ENCODE data around the gene CDCA4.
A peak's percentile ranks its signal among the peaks of the same experiment; 100 is the strongest.

The CDCA4 gene

DNA sequence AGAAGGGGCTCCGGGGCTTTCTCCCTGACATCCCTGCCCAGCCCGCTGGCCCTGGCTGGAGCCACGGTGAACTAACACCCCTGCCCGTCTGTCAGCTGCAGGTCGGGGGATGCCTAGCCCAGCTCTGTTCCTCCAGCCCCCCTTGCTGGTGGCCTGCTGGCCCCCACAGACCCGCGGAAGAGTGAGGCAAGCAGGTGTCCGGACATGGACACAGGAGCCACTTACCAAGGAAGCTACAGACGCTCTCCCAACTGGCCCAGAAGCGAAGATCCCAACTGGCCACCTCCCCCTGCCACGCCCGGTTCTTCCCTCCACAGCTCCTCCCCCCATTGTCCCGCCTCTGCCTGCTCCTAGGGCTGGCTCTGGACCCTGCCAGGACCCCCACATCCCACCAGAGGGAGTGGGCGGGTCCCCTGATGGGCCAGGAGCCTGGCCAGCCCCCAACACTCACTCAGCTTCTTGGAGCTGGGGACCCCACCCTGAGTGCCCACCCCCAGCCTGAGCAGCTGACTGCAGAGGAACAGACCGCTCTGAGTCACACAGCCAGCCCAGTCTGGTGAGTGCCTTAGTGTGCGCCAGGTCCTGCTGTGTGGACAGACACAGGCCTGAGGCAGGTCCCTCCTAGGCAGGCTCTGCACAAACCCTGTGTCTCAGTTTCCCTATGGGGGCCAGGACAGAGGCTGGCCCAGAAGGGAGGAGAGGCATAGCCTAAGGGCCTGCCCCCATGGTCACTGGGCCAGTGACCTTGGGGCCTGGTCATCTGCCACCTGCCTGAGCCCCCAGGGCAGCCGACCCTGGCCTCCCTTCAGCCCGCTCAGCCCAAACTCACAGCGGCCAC lies 50.4 kb downstream of the CDCA4 start:
- H3K27me3 ChIP-seq (ENCODE audit: control insufficient read depth, insufficient read depth, low read length), result peaks cover 13% of the 10 kb centered on the region
- H3K27ac ChIP-seq (ENCODE audit: low read depth, low read length), result no peak overlapping the region
- H3K4me1 ChIP-seq (ENCODE audit: control insufficient read depth, insufficient read depth, low read length), result peaks cover 64% of the 10 kb centered on the region
- H3K4me3 ChIP-seq (ENCODE audit: low read depth, low read length), result 0 out of 2 replicates have a peak overlapping the region, but pooled peaks have one; percentile 8
- no peaks in the 10 kb centered on the region for H3K9me3 ChIP-seq (ENCODE audit: control insufficient read depth, insufficient read depth, low read depth, low read length)
- no peaks in the 10 kb centered on the region for H3K36me3 ChIP-seq (ENCODE audit: control insufficient read depth, insufficient read depth, low read length)
- H3K9ac ChIP-seq (ENCODE audit: low read length), result no peak overlapping the region

DNA sequence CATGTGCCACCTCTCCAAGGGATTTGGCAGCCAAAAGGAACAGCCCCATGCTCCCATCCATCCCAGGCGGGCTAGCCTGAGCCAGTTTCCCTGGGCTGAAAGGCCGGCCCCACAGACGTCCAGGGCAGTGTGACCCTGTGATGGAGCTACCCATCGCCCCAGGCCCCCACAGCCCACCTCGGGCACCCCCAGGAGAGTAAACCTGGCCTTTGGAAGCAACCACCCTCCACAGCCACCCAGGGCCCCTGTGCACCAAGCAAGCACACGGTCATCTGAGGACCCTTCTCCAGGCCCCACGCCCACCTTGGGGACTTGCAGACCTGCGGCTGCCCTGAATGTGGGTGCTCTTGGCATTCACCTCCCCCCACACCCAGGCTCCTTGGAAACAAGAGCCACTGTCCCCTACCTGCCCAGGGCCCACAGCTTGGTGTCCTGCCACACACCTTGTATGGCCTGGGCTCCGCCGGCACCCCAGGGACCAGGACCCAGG lies 51.1 kb downstream of the CDCA4 start:
- H3K9me3 ChIP-seq (ENCODE audit: control insufficient read depth, insufficient read depth, low read depth, low read length), result no peaks in the 10 kb centered on the region
- H3K36me3 ChIP-seq (ENCODE audit: control insufficient read depth, insufficient read depth, low read length), result no peaks in the 10 kb centered on the region
- H3K27me3 ChIP-seq (ENCODE audit: control insufficient read depth, insufficient read depth, low read length), result peaks cover 11% of the 10 kb centered on the region
- H3K4me3 ChIP-seq (ENCODE audit: low read depth, low read length), result 0 out of 2 replicates have a peak overlapping the region, but pooled peaks have one; percentile 8
- no peak overlapping the region for H3K9ac ChIP-seq (ENCODE audit: low read length)
- no peak overlapping the region for H3K27ac ChIP-seq (ENCODE audit: low read depth, low read length)
- H3K4me1 ChIP-seq (ENCODE audit: control insufficient read depth, insufficient read depth, low read length), result peaks cover 64% of the 10 kb centered on the region

- no peaks in the 10 kb centered on the region for H3K36me3 ChIP-seq (ENCODE audit: control insufficient read depth, insufficient read depth, low read length)
- H3K27ac ChIP-seq (ENCODE audit: low read depth, low read length), result no peak overlapping the region
- H3K9ac ChIP-seq (ENCODE audit: low read length), result no peak overlapping the region
- peaks cover 11% of the 10 kb centered on the region for H3K27me3 ChIP-seq (ENCODE audit: control insufficient read depth, insufficient read depth, low read length)
- H3K9me3 ChIP-seq (ENCODE audit: control insufficient read depth, insufficient read depth, low read depth, low read length), result no peaks in the 10 kb centered on the region
- H3K4me1 ChIP-seq (ENCODE audit: control insufficient read depth, insufficient read depth, low read length), result peaks cover 58% of the 10 kb centered on the region
- peak overlapping the region; percentile 39; the same call in 1 of the 2 replicates for H3K4me3 ChIP-seq (ENCODE audit: low read depth, low read length)
These were observed 52.1 kb downstream of the CDCA4 start for GRCh38 chr14:104968541-104969401.

GRCh38 chr14:104968153-104968527 lies 52.7 kb downstream of the CDCA4 start:
- no peaks in the 10 kb centered on the region for H3K9me3 ChIP-seq (ENCODE audit: control insufficient read depth, insufficient read depth, low read depth, low read length)
- no peak overlapping the region for H3K9ac ChIP-seq (ENCODE audit: low read length)
- no peaks in the 10 kb centered on the region for H3K36me3 ChIP-seq (ENCODE audit: control insufficient read depth, insufficient read depth, low read length)
- H3K27ac ChIP-seq (ENCODE audit: low read depth, low read length), result no peak overlapping the region
- peak overlapping the region; percentile 39 for H3K4me3 ChIP-seq (ENCODE audit: low read depth, low read length)
- peaks cover 52% of the 10 kb centered on the region for H3K4me1 ChIP-seq (ENCODE audit: control insufficient read depth, insufficient read depth, low read length)
- H3K27me3 ChIP-seq (ENCODE audit: control insufficient read depth, insufficient read depth, low read length), result peaks cover 11% of the 10 kb centered on the region

GRCh38 chr14:104967386-104968152 lies 53.3 kb downstream of the CDCA4 start:
- Histone ChIP-seq H3K27ac (ENCODE audit: low read depth, low read length) (no peak overlapping the region), H3K36me3 (ENCODE audit: control insufficient read depth, insufficient read depth, low read length) (no peaks in the 10 kb centered on the region), H3K9ac (ENCODE audit: low read length) (no peak overlapping the region), H3K9me3 (ENCODE audit: control insufficient read depth, insufficient read depth, low read depth, low read length) (no peaks in the 10 kb centered on the region), H3K4me3 (ENCODE audit: low read depth, low read length) (peak overlapping the region; percentile 39), H3K27me3 (ENCODE audit: control insufficient read depth, insufficient read depth, low read length) (peaks cover 11% of the 10 kb centered on the region), H3K4me1 (ENCODE audit: control insufficient read depth, insufficient read depth, low read length) (peaks cover 46% of the 10 kb centered on the region)

GRCh38 chr14:104966981-104967385 lies 53.9 kb downstream of the CDCA4 start:
- Histone ChIP-seq H3K4me3 (ENCODE audit: low read depth, low read length) (peak overlapping the region; percentile 39), H3K27ac (ENCODE audit: low read depth, low read length) (no peak overlapping the region), H3K9ac (ENCODE audit: low read length) (no peak overlapping the region), H3K36me3 (ENCODE audit: control insufficient read depth, insufficient read depth, low read length) (no peaks in the 10 kb centered on the region), H3K4me1 (ENCODE audit: control insufficient read depth, insufficient read depth, low read length) (peaks cover 41% of the 10 kb centered on the region), H3K27me3 (ENCODE audit: control insufficient read depth, insufficient read depth, low read length) (peaks cover 11% of the 10 kb centered on the region), H3K9me3 (ENCODE audit: control insufficient read depth, insufficient read depth, low read depth, low read length) (no peaks in the 10 kb centered on the region)

DNA sequence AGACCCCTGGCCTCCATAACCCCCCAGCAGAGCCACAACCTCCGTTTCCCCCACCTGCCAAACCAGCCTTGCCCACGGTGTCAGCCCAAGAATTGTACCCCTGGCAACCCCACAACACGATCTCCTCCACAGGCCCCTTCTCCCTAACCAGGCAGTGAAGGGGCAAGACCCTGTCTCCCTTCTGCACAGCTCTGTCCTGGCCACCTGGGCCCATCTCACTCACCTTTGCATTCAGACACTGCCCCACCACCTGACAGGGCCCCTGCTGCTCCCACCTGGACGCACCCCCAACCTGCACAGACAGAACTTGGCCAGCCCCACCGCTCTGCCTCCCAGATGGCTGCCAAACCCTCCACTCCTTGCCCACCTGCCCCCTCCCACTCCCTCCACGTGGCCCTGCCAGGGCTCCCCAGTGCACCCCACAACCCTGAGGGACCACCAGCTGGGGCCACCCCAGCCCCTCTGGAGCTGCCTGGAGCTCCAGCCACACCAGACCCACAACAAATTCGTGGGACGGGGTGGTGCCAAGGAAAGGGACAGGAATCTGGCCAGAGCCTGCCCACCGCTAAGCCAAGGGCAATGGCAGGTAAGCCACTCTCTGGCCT lies 54.5 kb downstream of the CDCA4 start:
- H3K27ac ChIP-seq (ENCODE audit: low read depth, low read length), result no peak overlapping the region
- no peak overlapping the region for H3K4me3 ChIP-seq (ENCODE audit: low read depth, low read length)
- no peaks in the 10 kb centered on the region for H3K9me3 ChIP-seq (ENCODE audit: control insufficient read depth, insufficient read depth, low read depth, low read length)
- no peaks in the 10 kb centered on the region for H3K36me3 ChIP-seq (ENCODE audit: control insufficient read depth, insufficient read depth, low read length)
- H3K27me3 ChIP-seq (ENCODE audit: control insufficient read depth, insufficient read depth, low read length), result peaks cover 11% of the 10 kb centered on the region
- H3K4me1 ChIP-seq (ENCODE audit: control insufficient read depth, insufficient read depth, low read length), result peaks cover 41% of the 10 kb centered on the region
- H3K9ac ChIP-seq (ENCODE audit: low read length), result no peak overlapping the region

DNA sequence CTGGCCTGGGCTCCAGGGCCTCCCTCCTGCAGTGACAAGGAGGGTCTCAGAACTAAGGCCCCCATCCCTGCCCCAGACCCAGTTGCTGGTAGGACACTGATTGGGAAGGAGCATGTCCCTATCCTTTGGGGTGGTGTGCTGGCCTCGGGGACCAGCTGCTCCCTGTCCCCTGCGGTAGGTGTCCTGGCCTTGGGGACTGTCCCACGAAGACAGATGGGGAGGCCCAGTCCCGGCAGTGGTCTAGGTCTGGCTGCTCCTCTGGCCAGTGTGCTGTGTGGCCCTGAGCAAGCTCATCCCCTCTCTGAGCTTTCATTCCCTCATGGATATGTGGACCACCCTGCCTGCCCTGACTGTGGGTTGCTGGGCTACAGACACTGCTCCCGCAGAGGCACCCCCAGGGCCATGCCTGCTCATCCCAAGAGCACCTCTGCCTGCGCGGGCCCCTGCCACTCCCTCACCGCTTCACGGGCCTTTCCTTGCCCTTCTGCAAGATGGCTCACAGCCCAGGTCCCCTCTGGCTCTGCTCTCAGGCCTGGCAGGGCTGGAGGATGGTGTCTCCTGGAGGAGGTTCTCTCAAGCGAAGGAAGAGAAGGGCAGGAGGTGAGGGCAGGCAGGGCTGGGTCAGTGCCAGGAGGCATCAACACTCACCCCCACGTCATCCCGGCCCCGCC lies 55.2 kb downstream of the CDCA4 start:
- H3K27me3 ChIP-seq (ENCODE audit: control insufficient read depth, insufficient read depth, low read length), result peaks cover 11% of the 10 kb centered on the region
- H3K4me1 ChIP-seq (ENCODE audit: control insufficient read depth, insufficient read depth, low read length), result peaks cover 37% of the 10 kb centered on the region
- no peaks in the 10 kb centered on the region for H3K36me3 ChIP-seq (ENCODE audit: control insufficient read depth, insufficient read depth, low read length)
- no peaks in the 10 kb centered on the region for H3K9me3 ChIP-seq (ENCODE audit: control insufficient read depth, insufficient read depth, low read depth, low read length)
- no peak overlapping the region for H3K9ac ChIP-seq (ENCODE audit: low read length)
- H3K27ac ChIP-seq (ENCODE audit: low read depth, low read length), result no peak overlapping the region
- no peak overlapping the region for H3K4me3 ChIP-seq (ENCODE audit: low read depth, low read length)

DNA sequence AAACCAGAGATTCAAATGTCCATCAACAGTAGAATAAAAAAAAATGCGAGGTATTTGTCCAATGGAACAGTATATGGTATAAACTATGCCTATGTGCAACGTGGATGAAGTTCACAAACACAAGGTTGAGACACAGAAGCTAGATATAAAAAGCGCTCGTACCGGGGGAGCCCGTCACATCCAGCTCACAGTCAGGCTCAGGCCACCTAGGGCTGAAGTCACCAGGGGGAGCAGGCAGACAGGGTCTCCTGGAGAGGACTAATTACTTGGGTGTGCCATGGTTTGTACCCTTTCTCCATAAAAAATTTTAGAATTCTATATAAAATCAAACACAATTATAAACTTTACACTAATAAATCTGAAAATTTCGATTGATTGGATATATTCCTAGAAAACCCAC lies 56.3 kb downstream of the CDCA4 start:
- Histone ChIP-seq H3K27me3 (ENCODE audit: control insufficient read depth, insufficient read depth, low read length) (peaks cover 11% of the 10 kb centered on the region), H3K9me3 (ENCODE audit: control insufficient read depth, insufficient read depth, low read depth, low read length) (no peaks in the 10 kb centered on the region), H3K36me3 (ENCODE audit: control insufficient read depth, insufficient read depth, low read length) (no peaks in the 10 kb centered on the region), H3K4me3 (ENCODE audit: low read depth, low read length) (no peak overlapping the region), H3K27ac (ENCODE audit: low read depth, low read length) (no peak overlapping the region), H3K4me1 (ENCODE audit: control insufficient read depth, insufficient read depth, low read length) (peaks cover 29% of the 10 kb centered on the region), H3K9ac (ENCODE audit: low read length) (no peak overlapping the region)
